ENCODE data around the gene ZACN.

ZACN gene

DNA sequence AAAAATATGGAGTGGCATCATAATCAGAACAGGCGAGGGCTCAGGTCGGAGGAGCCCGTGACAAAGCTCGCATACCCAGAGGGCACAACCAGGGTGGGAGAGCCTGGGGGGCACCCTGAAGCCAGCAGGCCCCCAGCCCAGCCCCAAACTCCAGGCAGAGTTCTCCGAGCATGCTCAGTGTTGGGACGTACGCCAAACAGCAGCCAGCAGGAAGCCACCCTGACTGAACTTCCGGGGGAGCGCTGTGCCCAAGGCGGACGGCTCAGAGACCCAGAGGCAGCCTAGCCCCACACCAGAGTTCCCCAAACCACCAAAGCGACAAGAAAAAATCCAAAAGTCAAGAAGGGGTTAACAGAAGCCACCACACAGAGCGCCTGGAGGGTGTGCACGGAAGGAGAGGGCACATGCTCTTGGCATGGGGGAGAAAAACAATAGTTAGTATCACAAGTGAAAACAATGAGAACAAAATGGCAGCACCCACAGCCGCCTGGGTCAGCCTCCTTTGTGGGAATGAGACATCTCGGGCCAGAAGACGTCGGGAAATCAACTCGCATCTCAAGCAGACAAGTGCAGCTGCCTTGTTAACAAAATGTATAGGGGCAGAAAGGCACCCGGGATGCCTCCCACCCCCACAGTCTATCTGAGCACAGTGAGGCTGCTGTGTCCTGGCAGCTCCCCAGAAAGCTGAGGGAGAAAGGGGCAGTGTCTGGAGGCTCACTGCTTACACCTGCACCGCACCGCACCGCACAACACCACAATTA, 12.7 kb downstream of the ZACN start:
- Histone ChIP-seq H3K9me2 (replicated peaks; ENCODE audit: insufficient read depth, low read length) (no peaks in the 10 kb centered on the region), H3F3A (ENCODE audit: insufficient read depth) (no peaks in the 10 kb centered on the region), H3K4me2 (ENCODE audit: low read depth, low read length, poor library complexity, severe bottlenecking) (no peak overlapping the region), H3K27ac (ENCODE audit: low read depth, low read length) (no peak overlapping the region), H3K36me3 (ENCODE audit: low read length) (no peaks in the 10 kb centered on the region), H2AFZ (ENCODE audit: low read depth, low read length, severe bottlenecking) (no peak overlapping the region), H3K9me3 (ENCODE audit: insufficient read depth, low read length) (no peaks in the 10 kb centered on the region), H3K9ac (ENCODE audit: low read length) (no peak overlapping the region), H3K27me3 (ENCODE audit: low read length) (no peaks in the 10 kb centered on the region), H4K20me1 (ENCODE audit: low read depth, low read length) (no peaks in the 10 kb centered on the region), H3K4me3 (ENCODE audit: insufficient read depth, low read length, poor library complexity, severe bottlenecking) (no peak overlapping the region), H3K79me2 (ENCODE audit: insufficient read depth, low read length) (no peaks in the 10 kb centered on the region)
- no peak for TF ChIP-seq EZH2phosphoT487 (conservative IDR thresholded peaks at IDR 0.05; ENCODE audit: low read length)
- TF ChIP-seq, protein P1, sequence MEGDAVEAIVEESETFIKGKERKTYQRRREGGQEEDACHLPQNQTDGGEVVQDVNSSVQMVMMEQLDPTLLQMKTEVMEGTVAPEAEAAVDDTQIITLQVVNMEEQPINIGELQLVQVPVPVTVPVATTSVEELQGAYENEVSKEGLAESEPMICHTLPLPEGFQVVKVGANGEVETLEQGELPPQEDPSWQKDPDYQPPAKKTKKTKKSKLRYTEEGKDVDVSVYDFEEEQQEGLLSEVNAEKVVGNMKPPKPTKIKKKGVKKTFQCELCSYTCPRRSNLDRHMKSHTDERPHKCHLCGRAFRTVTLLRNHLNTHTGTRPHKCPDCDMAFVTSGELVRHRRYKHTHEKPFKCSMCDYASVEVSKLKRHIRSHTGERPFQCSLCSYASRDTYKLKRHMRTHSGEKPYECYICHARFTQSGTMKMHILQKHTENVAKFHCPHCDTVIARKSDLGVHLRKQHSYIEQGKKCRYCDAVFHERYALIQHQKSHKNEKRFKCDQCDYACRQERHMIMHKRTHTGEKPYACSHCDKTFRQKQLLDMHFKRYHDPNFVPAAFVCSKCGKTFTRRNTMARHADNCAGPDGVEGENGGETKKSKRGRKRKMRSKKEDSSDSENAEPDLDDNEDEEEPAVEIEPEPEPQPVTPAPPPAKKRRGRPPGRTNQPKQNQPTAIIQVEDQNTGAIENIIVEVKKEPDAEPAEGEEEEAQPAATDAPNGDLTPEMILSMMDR (IDR thresholded peaks at IDR 0.05; ENCODE audit: insufficient read depth, low read length, poor library complexity, severe bottlenecking) = no peak

DNA sequence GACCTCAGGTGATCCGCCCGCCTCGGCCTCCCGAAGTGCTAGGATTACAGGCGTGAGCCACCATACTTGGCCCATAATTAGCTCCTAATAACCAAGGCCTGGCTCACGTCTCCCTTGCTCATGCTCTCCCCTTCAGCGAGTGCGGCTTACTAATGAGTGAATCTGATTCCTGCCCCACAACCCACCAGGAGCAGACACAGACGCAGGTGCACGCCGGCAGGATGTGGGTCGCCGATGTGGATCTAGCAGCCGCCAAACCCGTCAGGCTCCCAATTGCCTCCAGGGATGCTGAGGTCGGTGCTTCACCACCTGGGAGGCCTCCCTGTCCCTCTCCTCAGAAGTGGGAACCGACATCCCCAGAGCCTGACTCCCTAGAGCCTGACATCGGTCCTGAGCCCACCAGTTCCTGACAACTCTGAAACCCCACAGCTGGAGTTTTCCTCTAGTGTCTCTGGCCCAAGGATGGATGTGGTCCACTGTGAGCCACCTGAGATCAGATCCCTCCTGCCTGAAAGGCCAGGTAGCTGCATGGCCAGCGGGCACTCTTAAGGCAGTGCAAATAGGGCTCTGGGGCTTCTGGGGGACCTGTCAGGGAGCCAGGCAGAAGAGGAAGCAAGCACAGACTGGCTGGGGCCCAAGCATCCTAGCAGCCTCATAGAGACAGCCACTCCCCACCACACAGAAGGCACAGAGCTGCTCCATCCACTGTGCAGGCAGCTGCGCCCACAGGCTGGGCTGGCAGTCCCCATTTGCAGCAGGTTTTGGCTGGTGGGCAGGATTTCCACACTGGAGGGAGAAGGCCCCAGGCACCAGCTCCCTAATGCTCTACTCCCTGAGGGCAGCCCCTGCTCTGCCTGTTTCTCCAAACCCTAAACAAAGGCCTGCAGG, 13.8 kb downstream of the ZACN start:
- H3F3A ChIP-seq (ENCODE audit: insufficient read depth) = no peaks in the 10 kb centered on the region
- no peaks in the 10 kb centered on the region for H3K36me3 ChIP-seq (ENCODE audit: low read length)
- no peaks in the 10 kb centered on the region for H3K9me2 ChIP-seq (replicated peaks; ENCODE audit: insufficient read depth, low read length)
- no peaks in the 10 kb centered on the region for H3K79me2 ChIP-seq (ENCODE audit: insufficient read depth, low read length)
- no peak overlapping the region for H2AFZ ChIP-seq (ENCODE audit: low read depth, low read length, severe bottlenecking)
- no peak overlapping the region for H3K4me3 ChIP-seq (ENCODE audit: insufficient read depth, low read length, poor library complexity, severe bottlenecking)
- H3K9me3 ChIP-seq (ENCODE audit: insufficient read depth, low read length) = no peaks in the 10 kb centered on the region
- H4K20me1 ChIP-seq (ENCODE audit: low read depth, low read length) = no peaks in the 10 kb centered on the region
- no peak overlapping the region for H3K4me2 ChIP-seq (ENCODE audit: low read depth, low read length, poor library complexity, severe bottlenecking)
- no peaks in the 10 kb centered on the region for H3K27me3 ChIP-seq (ENCODE audit: low read length)
- no peak overlapping the region for H3K27ac ChIP-seq (ENCODE audit: low read depth, low read length)
- TF ChIP-seq EZH2phosphoT487 (conservative IDR thresholded peaks at IDR 0.05; ENCODE audit: low read length) = no peak
- TF ChIP-seq, protein P1 (IDR thresholded peaks at IDR 0.05; ENCODE audit: insufficient read depth, low read length, poor library complexity, severe bottlenecking) = no peak
- H3K9ac ChIP-seq (ENCODE audit: low read length) = no peak overlapping the region

DNA sequence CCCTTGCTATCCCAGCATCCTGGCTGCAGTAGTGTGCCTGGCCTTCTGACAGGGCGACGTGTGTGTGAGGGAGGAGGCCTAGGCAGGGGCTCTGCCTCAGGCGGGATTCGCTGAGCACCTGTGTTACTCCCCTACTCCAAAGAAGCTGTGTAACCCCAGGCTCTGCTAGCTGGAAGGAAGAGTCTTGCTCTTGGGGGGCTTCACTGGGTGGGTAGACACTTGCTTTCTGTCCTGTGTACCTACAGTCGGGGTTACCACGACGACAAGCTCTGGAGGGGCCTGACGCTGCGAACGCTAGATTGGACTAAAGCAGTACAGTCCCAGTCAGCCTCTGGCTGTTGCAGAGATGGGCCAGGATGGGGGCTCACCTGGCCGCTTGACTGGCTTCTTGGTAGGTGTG, 15.1 kb downstream of the ZACN start:
- H3K36me3 ChIP-seq (ENCODE audit: low read length) = no peaks in the 10 kb centered on the region
- H3K4me3 ChIP-seq (ENCODE audit: insufficient read depth, low read length, poor library complexity, severe bottlenecking) = no peak overlapping the region
- no peaks in the 10 kb centered on the region for H4K20me1 ChIP-seq (ENCODE audit: low read depth, low read length)
- no peaks in the 10 kb centered on the region for H3F3A ChIP-seq (ENCODE audit: insufficient read depth)
- H3K27ac ChIP-seq (ENCODE audit: low read depth, low read length) = no peak overlapping the region
- TF ChIP-seq, protein P1 (IDR thresholded peaks at IDR 0.05; ENCODE audit: insufficient read depth, low read length, poor library complexity, severe bottlenecking) = no peak
- no peak for TF ChIP-seq EZH2phosphoT487 (conservative IDR thresholded peaks at IDR 0.05; ENCODE audit: low read length)
- no peak overlapping the region for H3K9ac ChIP-seq (ENCODE audit: low read length)
- H3K27me3 ChIP-seq (ENCODE audit: low read length) = no peaks in the 10 kb centered on the region
- H3K4me2 ChIP-seq (ENCODE audit: low read depth, low read length, poor library complexity, severe bottlenecking) = no peak overlapping the region
- no peaks in the 10 kb centered on the region for H3K79me2 ChIP-seq (ENCODE audit: insufficient read depth, low read length)
- H3K9me2 ChIP-seq (replicated peaks; ENCODE audit: insufficient read depth, low read length) = no peaks in the 10 kb centered on the region
- no peaks in the 10 kb centered on the region for H3K9me3 ChIP-seq (ENCODE audit: insufficient read depth, low read length)
- no peak overlapping the region for H2AFZ ChIP-seq (ENCODE audit: low read depth, low read length, severe bottlenecking)
